SH-SY5Y (cell line): ENCODE measurements around the gene TCN2.

Experiments used
- GATA2 ChIP-seq: IDR thresholded peaks from 2 replicates; pipeline ENCODE4 v1.6.1; 2011; ENCODE audit warnings: mild to moderate bottlenecking, low read depth, low read length
- GATA3 ChIP-seq: IDR thresholded peaks from 2 replicates; pipeline ENCODE4 v1.6.1; 2011; ENCODE audit warnings: low read depth, mild to moderate bottlenecking, low read length, moderate library complexity

- no peak for TF ChIP-seq GATA3
- no peak for TF ChIP-seq GATA2
These were observed 10.1 kb upstream of the TCN2 start for GRCh38 chr22:30596886-30597285.
